ENCODE measurements around the gene PDS5B.

PDS5B gene

GRCh38 chr13:32624441-32624840, 38.2 kb downstream of the PDS5B start:
- in situ Hi-C loops (cut with MboI; ENCODE audit: low sequenced_read_pairs, unreplicated experiment): no loop called here
- no peak for TF ChIP-seq CTCF (IDR thresholded peaks at IDR 0.05; ENCODE audit: borderline replicate concordance, control extremely low read depth, extremely low read depth, insufficient read depth, missing control alignments)
- no peak for DNase-seq (ENCODE audit: low spot score)

GRCh38 chr13:32627793-32628192, 41.5 kb downstream of the PDS5B start:
- no peak for DNase-seq (ENCODE audit: low spot score)
- TF ChIP-seq CTCF (IDR thresholded peaks at IDR 0.05; ENCODE audit: borderline replicate concordance, control extremely low read depth, extremely low read depth, insufficient read depth, missing control alignments): no peak
- in situ Hi-C loops (cut with MboI; ENCODE audit: low sequenced_read_pairs, unreplicated experiment): no loop called here

GRCh38 chr13:32629313-32629712, 43.1 kb downstream of the PDS5B start:
- no peak for DNase-seq (ENCODE audit: low spot score)
- in situ Hi-C loops (cut with MboI; ENCODE audit: low sequenced_read_pairs, unreplicated experiment): no loop called here
- no peak for TF ChIP-seq CTCF (IDR thresholded peaks at IDR 0.05; ENCODE audit: borderline replicate concordance, control extremely low read depth, extremely low read depth, insufficient read depth, missing control alignments)

- in situ Hi-C loops (cut with MboI; ENCODE audit: low sequenced_read_pairs, unreplicated experiment): no loop called here
- TF ChIP-seq CTCF (IDR thresholded peaks at IDR 0.05; ENCODE audit: borderline replicate concordance, control extremely low read depth, extremely low read depth, insufficient read depth, missing control alignments): no peak
- DNase-seq (ENCODE audit: low spot score): no peak
Observed at GRCh38 chr13:32629866-32630265, 43.6 kb downstream of the PDS5B start.

GRCh38 chr13:32632343-32632909, 46.2 kb downstream of the PDS5B start:
- in situ Hi-C loops (cut with MboI; ENCODE audit: low sequenced_read_pairs, unreplicated experiment): no loop called here
- DNase-seq (ENCODE audit: low spot score): no peak
- TF ChIP-seq CTCF (IDR thresholded peaks at IDR 0.05; ENCODE audit: borderline replicate concordance, control extremely low read depth, extremely low read depth, insufficient read depth, missing control alignments): no peak

- TF ChIP-seq CTCF (IDR thresholded peaks at IDR 0.05; ENCODE audit: borderline replicate concordance, control extremely low read depth, extremely low read depth, insufficient read depth, missing control alignments): no peak
- in situ Hi-C loops (cut with MboI; ENCODE audit: low sequenced_read_pairs, unreplicated experiment): no loop called here
Observed at GRCh38 chr13:32636711-32637110, 50.5 kb downstream of the PDS5B start.

GRCh38 chr13:32638739-32639138, 52.5 kb downstream of the PDS5B start:
- no peak for TF ChIP-seq CTCF (IDR thresholded peaks at IDR 0.05; ENCODE audit: borderline replicate concordance, control extremely low read depth, extremely low read depth, insufficient read depth, missing control alignments)
- DNase-seq (ENCODE audit: low spot score): no peak
- in situ Hi-C loops (cut with MboI; ENCODE audit: low sequenced_read_pairs, unreplicated experiment): no loop called here

More at GRCh38 chr13:32636711-32637110, 50.5 kb downstream of the PDS5B start:
- no peak for DNase-seq (ENCODE audit: low spot score)
